Sigmoid colon (tissue), 4 donors: ENCODE data around the gene FOXL2NB.

ENCODE experiments used
- POLR2A ChIP-seq, 2 donors: fragments of 450-650 bp; IDR thresholded peaks; one replicate each; pipeline ENCODE4 v1.6.1; 2016; ENCODE audit warnings: antibody characterized with exemption in 2 of 2, mild to moderate bottlenecking in 2 of 2, moderate library complexity in 2 of 2
- POLR2AphosphoS5 ChIP-seq, 4 donors: sonication (generic); formaldehyde crosslinking; IDR thresholded peaks; one replicate each; pipeline ENCODE4 v1.6.1; 2017; ENCODE audit warnings: antibody characterized with exemption in 4 of 4
- TF ChIP-seq, protein P1 (sequence below), 4 experiments: fragments of 450-650 bp in 3 of 4; fragments of 200-600 bp in 1 of 4; IDR thresholded peaks; one replicate each; pipeline ENCODE4 v1.5.1; 2016 to 2019; ENCODE audit warnings: antibody characterized with exemption in 4 of 4, mild to moderate bottlenecking in 3 of 4, moderate library complexity in 2 of 4

DNA sequence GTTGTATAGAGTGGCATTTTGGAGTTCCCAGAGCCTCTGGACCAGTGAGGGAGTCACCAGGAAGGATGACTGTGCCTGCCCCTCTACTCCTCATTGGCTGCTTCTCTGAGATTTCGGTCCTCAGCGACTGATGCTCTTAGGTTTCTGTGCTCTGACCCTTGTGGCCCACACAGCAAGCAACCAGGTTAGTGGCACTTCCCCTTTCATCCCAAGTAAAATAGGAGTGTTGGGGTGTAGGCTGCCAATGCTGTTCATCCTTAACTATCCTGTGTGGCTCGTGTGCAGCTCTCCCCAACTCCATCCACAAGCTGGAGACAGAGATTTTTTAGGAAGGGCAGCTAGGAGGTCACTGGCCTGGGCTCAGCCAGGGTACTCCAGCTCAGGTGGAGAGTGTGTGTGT lies 37.8 kb downstream of the FOXL2NB start:
- TF ChIP-seq, protein P1, sequence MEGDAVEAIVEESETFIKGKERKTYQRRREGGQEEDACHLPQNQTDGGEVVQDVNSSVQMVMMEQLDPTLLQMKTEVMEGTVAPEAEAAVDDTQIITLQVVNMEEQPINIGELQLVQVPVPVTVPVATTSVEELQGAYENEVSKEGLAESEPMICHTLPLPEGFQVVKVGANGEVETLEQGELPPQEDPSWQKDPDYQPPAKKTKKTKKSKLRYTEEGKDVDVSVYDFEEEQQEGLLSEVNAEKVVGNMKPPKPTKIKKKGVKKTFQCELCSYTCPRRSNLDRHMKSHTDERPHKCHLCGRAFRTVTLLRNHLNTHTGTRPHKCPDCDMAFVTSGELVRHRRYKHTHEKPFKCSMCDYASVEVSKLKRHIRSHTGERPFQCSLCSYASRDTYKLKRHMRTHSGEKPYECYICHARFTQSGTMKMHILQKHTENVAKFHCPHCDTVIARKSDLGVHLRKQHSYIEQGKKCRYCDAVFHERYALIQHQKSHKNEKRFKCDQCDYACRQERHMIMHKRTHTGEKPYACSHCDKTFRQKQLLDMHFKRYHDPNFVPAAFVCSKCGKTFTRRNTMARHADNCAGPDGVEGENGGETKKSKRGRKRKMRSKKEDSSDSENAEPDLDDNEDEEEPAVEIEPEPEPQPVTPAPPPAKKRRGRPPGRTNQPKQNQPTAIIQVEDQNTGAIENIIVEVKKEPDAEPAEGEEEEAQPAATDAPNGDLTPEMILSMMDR (IDR thresholded peaks at IDR 0.05), result no peak
- TF ChIP-seq POLR2AphosphoS5 (IDR thresholded peaks at IDR 0.05), result no peak
- TF ChIP-seq POLR2A (IDR thresholded peaks at IDR 0.05), result no peak
